ENCODE data around the gene RNF167.

Gene RNF167

GRCh38 chr17:4896332-4897197, 43.5 kb upstream of the RNF167 start:
- peaks cover 0 to 79% of the 10 kb centered on the region in 2 experiments; a peak in 2 of 3 replicates for H3K36me3 ChIP-seq (ENCODE audit: control insufficient read depth in 2 of 2, insufficient read depth in 1 of 2, low read length in 2 of 2)
- ChIA-PET POLR2A (no interaction called here), CTCF (interaction anchor here (0.7 to 1.5 kb wide), 3 partner anchors 164 to 330 kb away, joined by 3 to 5 read pairs (median 4); no protein-coding TSS in a partner anchor)
- 0 out of 2 replicates have a peak overlapping the region, but pooled peaks have one; percentile 1 for H3K27ac ChIP-seq (ENCODE audit: extremely low read depth, low read depth, low read length)
- TF ChIP-seq KLF7 (tag by site-specific recombination; IDR thresholded peaks at IDR 0.05; ENCODE audit: borderline replicate concordance) (no peak), PATZ1 (tag by site-specific recombination; IDR thresholded peaks at IDR 0.05) (peak; percentile 31; the same call in 1 of the 2 replicates), PRDM10 (tag by site-specific recombination; IDR thresholded peaks at IDR 0.05) (peak; percentile 62), KLF1 (tag by site-specific recombination; IDR thresholded peaks at IDR 0.05) (no peak), ZNF341 (tag by site-specific recombination; IDR thresholded peaks at IDR 0.05; ENCODE audit: low read depth) (no peak), KLF9 (tag by site-specific recombination; IDR thresholded peaks at IDR 0.05; ENCODE audit: low read depth) (no peak), FEZF1 (tag by site-specific recombination; IDR thresholded peaks at IDR 0.05) (no peak), ZNF2 (tag by site-specific recombination; IDR thresholded peaks at IDR 0.05) (no peak), BCL11A (tag by site-specific recombination; IDR thresholded peaks at IDR 0.05; ENCODE audit: low read depth) (no peak), ZNF114 (tag by site-specific recombination; IDR thresholded peaks at IDR 0.05) (no peak), ZNF19 (tag by site-specific recombination; IDR thresholded peaks at IDR 0.05; ENCODE audit: low read depth) (no peak), ZNF266 (tag by site-specific recombination; IDR thresholded peaks at IDR 0.05; ENCODE audit: low read depth) (no peak), PRDM1 (tag by site-specific recombination; IDR thresholded peaks at IDR 0.05) (no peak), ZNF302 (tag by site-specific recombination; IDR thresholded peaks at IDR 0.05; ENCODE audit: low read depth) (no peak), CTCF (tag by site-specific recombination; IDR thresholded peaks at IDR 0.05) (0 out of 2 replicates have a peak, but pooled peaks have one; percentile 9), ZNF548 (tag by site-specific recombination; IDR thresholded peaks at IDR 0.05) (no peak), ZNF561 (tag by site-specific recombination; IDR thresholded peaks at IDR 0.05; ENCODE audit: borderline replicate concordance) (no peak), ZNF223 (tag by site-specific recombination; IDR thresholded peaks at IDR 0.05) (no peak)
- no peak overlapping the region for H3K4me3 ChIP-seq (ENCODE audit: low read depth, low read length)
- H3K9me3 ChIP-seq (ENCODE audit: control insufficient read depth, insufficient read depth, low read depth, low read length): no peaks in the 10 kb centered on the region
- H3K4me1 ChIP-seq (ENCODE audit: control insufficient read depth, insufficient read depth, low read length): no peaks in the 10 kb centered on the region

Data from HEK293 (cell line).